ENCODE measurements around the gene MED29.
"Not testable (repeated sequence)": the region's sequence is repeated elsewhere in the genome, so short reads cannot be mapped to it uniquely, and the experiment has no call there.

MED29 gene

DNA sequence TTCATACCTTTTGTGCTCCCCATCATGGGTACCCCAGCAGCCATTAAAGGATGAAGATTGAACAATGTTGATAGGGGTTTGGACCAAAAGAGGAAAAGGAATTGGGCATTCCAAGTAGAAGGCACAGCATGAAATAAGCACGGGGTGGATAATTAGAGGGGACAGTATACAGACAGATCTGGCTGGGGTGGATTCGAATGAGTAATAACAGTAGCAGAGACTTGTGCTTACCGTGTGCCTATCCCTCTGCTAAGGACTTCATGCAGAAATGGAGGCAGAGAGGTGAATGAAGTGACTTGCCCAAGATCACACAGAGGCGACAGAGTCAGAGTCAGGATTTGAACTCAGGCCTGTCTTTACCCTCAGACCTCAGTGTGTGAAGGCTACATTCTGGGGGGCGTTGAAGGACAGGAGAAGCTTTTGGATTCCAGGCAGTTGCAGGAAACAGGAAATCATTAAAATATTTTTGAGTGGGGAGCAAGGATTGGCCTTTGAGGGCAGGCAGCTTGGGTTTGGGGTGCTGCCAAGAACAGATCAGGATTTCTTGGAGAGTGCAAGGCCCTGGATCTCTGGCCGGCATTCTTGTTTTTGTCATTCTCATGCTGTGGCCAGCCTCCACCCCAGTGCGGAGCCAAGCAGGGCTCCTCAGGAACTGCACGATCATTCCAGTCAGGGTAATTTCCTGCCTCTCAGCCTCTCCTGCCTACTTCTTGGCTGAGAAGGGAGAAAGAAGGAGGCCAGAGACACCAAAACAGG is 19.0 kb upstream of the MED29 start:
- no peak for FAIRE-seq

DNA sequence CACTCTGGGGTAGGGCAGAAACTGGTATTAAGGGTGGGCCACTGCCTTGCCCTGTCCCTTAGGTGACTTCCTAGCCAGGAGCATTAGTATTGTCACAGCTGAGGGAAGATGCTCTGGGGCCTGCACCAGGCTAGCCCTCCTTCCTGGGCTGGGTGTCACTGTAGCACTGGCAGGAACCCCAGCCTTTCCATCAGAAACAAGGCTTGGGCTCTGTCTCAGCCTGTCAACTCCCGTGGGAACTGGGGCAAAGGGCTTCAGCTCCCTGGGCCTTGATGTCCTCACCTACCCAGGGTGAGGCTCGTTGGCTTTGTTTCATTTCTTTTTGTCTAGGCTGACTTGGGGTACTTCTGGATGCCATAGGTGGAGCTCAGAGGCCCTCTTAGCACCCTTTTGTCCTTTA is 18.2 kb upstream of the MED29 start:
- FAIRE-seq: no peak

DNA sequence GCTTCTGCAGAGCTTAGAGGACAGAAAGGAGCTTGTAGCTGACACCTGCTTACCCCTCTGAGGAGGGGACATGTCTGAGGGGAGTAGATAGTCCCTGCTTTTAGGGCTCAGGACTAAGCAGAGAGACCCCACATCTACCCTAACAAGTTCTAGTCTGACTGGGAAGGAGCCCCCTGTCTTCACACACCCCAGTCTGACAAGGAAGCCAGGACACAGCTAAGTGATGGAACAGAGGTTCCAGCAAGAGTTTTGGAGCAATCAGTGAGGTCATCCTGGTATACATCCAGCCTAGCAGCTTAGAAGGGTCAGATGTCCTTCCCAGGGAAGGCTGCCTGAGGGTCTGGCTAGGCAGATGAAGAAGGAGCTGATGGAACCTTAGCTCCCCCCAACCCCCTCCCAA is 15.2 kb upstream of the MED29 start:
- no peak for FAIRE-seq

DNA sequence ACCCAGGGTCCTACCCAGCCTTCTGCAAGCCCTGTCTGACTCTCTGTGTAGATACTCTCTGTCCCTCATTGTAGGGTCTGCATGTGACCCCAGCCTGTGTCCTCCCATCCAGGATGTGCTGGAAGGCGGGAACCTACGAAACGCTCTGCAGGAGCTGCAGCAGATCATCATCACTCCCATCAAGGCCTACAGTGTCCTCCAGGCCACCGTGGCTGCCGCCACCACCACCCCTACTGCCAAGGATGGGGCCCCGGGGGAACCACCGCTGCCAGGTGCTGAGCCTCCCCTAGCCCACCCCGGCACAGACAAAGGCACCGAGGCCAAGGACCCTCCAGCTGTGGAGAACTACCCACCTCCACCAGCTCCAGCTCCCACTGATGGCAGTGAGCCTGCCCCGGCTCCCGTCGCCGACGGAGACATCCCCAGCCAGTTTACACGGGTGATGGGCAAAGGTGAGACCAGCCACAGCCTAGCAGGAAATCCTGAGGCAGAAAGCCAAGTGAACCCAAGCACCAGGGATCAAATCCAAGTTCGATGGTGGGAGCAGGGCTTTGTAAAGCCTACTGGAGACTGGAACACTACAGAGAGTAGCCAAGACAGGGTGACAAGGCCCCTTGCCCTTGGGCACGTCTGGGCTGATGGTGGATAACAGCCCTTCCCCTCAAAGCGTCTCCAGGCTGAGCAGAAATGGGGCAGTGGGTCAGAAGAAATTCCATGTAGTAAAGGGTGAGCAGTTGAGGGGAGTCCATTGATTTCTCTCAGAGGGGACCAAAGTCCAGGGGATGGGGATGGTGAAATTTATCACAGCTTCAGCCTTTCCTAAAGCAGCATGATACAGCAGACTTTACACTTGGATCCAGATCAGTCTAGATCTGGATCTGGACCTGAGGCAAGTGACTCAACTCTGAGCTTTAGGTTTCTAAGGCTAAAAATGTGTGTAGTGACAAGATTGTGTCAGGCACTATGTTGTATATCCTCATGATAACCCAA is 13.5 kb upstream of the MED29 start:
- FAIRE-seq: no peak

DNA sequence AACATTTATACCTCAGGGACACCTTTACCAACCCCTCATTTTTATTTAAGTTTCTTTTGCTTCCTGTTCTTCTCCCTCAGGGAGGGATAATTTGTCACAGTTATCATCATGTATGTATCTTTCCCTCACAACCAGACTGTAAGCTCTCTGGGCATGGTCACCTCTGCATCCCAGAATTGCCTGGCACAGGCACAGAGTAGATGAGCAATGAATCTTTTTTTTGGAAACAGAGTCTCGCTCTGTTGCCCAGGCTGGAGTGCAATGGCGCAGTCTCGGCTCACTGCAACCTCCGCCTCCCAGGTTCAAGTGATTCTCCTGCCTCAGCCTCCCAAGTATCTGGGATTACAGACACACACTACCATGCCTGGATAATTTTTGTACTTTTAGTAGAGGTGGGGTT is 11.8 kb upstream of the MED29 start:
- FAIRE-seq: not testable (repeated sequence)

DNA sequence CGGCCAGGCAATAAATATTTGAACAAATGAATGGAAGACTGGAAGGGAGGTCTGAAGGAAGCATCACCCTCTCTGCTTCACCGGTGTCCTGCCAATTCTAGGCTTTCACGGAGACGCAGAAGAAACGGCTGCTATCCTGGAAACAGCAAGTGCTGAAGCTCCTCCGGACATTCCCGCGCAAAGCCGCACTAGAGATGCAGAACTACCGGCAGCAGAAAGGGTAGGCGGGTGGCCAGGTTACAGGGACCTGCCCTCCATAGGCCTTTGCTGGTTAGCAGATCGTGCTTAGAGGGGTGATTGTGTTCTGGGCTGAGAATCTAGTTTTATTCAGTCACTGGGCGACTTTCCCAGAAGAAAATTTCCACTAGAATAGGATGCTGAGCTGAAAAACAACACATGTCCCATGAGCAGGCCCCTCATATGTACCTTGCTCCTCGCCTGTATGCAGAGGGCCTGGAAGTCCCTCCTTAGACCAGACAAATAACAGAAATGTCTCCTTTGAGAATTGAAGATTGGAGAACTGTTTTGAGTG is 11.2 kb upstream of the MED29 start:
- no peak for FAIRE-seq

DNA sequence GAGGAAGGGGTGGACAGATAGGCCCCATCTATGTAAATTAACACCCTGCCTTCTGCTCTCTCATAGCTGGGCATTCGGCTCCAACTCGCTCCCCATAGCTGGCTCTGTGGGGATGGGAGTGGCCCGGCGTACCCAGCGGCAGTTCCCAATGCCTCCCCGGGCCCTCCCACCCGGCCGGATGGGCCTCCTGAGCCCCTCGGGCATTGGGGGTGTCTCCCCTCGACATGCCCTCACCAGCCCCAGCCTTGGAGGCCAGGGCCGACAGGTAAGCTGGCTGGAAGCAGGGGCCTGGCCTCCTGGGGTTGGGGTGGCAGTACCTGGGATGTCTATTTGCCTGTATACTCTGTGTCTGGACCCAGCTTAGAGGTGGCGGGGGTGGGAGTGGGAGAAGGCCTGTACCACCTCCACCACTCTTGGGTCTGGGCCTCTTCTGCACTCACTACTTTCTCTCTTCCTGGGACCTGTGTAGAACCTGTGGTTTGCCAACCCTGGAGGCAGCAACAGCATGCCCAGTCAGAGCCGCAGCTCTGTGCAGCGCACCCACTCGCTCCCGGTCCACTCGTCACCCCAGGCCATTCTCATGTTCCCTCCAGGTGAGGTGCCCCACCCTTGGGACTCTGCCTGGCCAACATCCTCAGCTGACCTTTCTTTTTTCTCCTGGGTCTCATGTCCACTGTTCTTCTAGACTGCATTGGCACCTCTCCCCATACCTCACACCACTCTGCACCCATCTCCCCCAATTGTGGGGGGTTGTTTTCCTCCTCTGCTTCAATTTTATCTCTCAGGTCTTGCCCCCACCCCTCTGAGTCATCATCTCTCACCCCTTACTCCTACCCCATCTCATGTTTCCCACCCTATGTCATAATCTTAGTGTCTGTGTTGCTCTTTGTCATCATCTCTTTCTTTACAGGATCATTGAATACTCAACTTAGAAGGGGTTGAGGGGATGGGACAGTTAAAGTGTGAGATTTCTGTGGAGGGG is 10.4 kb upstream of the MED29 start:
- no peak for FAIRE-seq

DNA sequence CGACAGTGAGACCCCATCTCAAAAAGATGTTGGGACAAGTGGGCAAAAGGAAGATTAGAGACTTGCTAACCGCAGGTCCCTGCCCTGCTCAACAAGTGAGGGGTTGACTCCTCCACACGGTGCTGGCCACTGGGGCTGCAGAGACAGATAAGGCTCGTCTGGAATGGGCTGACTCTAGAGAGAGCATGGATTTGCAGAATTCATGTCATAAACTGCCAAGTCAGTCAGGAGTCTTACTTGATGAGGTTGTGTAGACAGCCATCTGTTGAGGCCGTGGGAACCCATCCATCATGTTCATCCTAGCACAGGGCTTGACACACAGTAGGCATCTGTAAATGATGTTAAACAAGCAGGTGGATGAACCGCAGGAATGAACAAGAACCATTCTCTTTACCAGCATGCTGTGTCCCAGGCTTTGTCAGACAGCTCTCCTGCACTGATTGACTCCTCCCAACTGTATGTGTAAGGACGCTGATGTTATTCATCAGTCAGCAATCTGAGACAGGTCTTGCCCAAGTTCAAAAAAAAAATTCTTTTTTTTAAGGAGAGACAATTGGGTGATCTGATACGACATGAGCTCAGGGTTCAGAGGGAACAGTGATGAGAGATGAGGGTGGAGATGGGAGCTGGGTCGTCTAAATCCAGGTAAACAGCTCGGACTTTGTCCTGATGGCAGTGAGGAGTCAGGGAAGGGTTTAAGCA is 9.1 kb upstream of the MED29 start:
- no peak for FAIRE-seq

DNA sequence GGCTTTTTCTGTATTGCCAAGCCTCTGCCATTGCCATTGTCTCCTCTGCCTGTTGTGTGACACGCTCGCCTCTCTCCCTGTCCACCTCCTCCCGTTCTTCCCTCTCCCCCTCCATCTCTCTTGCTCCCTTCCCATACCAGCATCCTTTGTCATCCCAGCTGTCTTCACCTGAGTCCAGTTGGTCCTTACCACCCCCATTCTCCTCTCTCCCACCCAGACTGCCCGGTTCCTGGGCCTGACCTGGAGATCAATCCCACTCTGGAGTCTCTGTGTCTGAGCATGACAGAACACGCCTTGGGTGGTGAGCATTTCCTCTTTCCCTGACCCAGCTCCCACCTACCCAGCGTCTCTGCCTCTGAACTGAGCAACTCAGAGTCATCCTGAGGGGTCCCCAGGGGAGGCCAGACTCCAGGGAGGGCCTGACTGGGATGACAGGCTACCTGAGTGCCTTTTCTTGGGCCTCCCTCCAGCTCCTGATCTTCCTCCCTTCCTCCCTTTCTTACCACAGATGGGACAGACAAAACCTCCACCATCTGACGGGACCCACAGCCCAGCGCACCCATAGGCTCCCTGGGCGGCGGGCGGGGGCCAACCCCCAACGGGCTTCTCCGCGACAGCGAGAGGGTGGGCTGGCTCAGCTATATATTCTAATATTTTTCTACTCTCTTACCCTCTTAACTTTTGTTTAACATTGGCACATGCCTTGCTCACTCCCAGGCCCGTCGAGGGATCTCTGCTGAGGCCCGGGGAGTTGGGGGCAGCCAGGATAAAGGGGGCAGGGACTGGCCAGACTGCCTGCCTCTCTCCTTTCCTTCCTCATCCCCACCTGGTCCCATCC is 8.0 kb upstream of the MED29 start:
- FAIRE-seq: no peak

DNA sequence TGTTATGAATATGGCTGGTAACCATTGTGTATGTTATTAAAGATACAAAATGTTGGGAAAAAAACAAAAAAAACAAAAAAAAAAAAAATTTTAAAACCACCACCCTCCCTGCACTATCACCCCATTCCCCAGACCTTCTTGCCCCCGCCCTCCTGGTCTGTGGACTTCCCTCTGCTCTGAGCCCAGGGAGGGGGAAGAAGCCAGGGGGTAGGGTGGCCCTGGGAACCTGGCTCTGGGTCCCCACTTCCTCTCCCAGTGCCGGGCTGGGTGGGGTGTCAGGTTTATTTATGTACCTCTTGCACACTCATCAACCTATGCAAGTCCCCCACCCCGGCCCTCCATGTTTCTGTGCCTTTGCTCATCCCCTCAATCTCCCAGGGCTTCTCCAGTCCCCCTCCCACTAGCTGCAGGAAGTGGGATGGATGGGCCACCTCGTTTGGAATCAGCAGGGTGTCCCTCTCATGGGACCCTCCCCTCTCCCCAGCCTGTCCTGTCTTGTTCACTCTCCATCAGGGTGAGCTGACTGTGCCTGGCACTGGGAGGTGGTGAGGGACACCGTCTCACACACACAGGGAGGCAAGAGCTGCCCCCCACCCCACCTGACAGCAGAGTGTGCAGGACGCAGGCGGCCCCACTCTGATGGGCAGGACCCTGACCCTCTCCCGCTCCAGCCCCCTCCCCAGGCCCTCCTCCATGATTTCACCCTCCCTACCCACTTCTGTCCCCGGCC is 6.2 kb upstream of the MED29 start:
- no peak for FAIRE-seq

DNA sequence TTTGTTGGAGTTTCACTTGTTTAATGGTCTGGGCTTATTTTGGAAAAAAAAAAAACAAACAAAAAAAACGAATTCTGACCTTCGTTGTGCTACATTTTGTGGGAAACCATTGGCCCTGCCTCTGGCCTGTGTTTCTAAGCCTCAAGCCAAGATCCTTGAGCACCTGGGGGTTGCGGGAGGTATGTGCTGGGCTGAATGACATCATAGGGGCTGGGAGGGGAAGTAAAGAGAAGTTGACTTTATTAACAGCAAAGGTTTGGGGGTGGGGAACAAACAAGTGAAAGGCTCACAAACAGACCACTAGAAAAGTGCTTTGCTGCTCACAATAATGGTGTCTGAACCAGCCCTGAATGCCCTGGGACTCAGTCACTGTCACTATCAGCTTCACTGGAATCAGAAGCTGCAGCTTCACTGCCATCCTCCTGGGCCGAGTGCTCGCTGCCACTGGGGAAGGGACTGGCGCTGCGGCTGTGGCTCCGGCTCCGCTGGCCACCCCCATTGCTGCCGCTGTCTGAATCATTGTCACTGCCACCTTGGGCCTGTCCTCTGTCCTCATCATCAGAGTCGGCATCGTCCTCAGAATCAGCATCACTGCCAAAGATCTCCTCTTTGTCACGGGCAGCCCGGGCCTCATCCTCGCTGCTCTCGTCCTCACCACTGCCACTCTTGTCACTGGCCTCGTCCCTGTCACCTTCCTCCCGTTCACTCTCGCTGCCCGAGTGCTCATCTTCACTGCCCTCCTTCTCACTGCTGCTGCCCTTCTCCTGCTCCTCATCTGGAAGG is 5.4 kb upstream of the MED29 start:
- no peak for FAIRE-seq

DNA sequence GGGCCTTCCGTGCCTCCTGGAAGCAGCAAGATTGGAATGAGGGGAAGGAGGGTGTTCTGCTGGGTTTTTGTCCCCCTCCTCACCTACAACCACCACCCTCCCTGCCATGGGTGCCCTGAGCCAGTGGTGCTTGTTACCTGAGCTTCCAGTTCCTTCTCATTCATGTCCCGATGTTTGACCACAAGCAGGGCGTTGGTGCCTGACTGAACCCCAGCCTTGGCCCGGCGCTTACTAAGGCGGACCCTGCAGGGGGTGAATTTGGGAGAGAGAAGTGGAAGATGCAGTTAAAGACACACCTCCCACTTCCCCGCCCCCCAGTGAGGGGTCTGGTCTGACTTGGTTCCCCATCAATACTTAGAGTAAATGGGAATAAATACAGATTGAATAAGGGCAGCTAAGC is 4.6 kb upstream of the MED29 start:
- no peak for FAIRE-seq

DNA sequence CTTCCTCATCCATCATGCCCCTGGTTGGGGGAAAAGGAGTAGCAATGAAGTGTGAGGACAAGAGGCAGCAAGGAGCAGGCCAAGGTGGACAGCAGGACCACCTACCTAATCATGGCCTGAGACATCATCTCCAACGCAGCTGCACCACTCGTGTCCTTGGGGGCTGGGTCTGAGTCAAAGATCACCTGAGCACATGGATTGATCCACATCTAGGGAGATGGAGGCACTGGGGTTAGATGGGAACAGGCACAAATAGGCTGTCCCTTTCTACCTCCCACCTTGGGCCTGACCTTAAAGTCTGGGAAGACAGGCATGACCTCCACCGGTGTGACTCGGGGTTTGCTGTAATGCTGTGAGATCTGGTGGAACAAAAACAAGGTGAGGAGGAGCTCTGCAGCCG is 2.5 kb upstream of the MED29 start:
- FAIRE-seq: no peak

DNA sequence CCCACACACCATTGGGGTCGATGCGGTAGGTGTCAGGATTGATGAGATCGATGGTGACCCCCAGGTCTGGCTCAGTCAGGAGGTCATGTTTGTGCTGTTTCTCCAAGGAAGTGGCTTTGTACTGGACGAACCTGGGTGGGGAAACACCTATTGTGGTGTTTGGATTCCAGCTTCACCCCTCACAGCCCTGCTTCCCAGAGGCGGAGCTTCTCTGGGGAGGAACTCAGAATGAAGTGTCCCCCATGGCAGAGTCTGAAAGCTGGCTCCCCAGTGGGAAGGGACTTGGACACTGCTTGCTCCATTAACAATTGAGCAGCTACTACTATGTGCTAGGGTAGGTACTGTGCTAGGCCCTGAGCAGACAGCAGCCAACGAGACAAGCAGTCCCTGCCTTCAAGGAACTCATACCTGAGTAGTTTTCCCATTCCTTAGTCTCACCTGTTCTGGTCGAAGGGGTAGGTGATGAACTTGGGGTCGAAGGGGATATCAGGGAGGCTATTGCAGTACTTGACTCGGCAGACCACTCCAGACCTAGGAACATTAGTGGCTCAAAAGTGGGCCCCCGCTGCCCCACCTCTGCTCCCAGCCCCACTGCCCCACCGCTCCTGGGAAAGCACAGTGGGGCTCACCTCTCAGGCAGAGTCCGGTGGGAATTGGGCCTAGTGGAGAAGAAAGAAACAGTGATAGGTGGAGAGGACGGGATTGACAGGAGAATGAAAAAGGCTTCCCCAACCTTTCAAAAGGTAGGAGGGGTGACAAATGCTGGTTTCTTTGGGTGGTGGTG is 1.4 kb upstream of the MED29 start:
- no peak for FAIRE-seq

DNA sequence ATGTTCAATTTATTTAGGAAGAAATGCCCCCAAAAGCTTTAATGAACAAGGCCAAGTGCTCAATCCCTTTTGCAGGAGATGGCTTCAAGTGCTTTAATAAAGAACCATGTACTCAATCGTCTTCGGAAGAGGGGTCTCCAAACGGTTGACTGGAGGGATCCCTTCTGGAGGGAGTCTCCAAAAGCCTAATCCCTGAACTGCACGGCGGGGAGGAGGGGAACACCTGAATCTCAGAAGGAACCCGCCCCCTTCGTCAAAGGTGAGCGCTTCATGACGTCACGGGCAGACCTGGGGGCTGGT is 777 bp upstream of the MED29 start:
- no peak for FAIRE-seq

DNA sequence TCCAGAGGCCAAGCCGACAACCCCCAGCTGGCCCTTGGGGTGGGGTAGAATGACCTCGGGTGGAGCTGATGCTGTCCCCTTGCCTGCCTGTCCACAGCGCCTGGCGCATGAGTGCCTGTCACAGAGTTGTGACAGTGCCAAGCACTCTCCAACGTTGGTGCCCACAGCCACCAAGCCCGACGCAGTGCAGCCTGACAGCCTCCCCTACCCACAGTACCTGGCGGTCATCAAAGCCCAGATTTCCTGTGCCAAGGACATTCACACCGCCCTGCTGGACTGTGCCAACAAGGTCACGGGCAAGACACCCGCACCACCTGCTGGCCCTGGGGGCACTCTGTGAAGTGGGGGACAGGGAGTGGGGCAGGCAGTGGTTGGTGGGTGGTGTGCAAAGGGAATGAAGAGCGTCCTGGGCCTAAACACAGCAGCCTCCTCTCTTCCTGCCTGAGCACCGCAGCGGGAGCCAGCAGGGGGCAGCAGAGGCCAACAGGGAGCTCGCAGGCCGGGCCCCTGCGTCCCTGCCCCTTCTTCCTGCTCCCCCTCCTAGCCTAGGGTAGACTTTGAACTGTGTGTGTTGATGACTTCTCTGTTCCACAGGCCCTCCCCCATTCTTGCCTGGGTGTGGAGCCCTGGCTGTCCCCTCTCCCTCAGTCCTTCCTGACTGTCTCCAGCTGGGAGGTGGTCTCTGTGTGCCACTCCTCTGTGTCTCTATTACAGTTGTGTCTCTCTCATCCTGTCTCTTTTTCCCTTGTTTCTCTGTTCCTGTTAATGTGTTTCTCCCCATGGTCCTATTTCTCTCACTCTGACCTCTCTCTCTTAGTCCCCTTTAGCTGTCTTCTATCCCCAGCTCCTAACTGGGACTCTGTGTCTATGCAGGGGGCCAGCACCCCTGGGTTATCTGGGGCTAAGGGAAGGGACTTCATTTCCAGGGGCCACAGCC is 6.5 kb downstream of the MED29 start:
- FAIRE-seq: no peak

DNA sequence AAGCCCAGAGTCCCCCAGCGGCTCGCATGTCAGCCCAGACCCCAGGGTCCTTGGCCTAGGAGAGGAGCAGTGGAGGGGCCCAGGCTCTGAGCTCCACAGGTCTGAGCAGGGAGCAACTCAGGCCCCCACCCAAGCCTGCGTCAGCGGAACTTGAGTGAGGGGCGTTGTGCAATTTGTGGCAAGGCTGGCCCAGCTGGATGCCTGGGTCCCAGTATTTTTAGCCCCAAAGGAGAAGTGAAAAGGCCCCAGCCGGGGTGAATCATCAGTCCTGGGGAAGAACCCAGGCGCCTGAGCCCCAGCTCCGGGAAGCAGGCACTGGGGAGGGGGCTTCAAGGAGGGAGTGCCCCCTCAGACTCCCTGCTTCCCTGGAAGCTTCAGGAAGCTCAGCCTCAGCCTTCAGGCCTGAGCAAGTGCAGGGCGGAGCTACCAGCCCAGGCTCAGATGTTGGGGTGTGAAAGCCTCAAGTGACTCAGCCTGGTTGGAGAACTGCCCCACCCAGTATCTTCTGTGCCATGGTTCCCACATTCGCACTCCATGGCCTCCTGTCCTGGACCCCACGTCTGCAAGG is 7.2 kb downstream of the MED29 start:
- FAIRE-seq: no peak
